Stimulated activated effector memory CD8-positive, alpha-beta T cell treated with anti-CD3 and anti-CD28 coated beads, Interleukin-12 subunit alpha, Interleukin-12 subunit beta, amount 100 ng/mL, for 72 hours (primary cell): ENCODE data around the gene BRICD5.

Experiments used
- ATAC-seq: fragments of 150-1000 bp; cut with Tn5 transposase; 2 replicates; pipeline ENCODE4 v1.10.0; 2021
- DNase-seq, 2 donors: peaks; one replicate each; pipeline ENCODE4 v3.0.0; 2021 to 2022; ENCODE audit warnings: low spot score in 2 of 2
- H3K27ac Mint-ChIP-seq: one replicate; pipeline ENCODE4 v1.8.0; 2022; ENCODE audit warnings: mild to moderate bottlenecking, mixed read lengths
- H3K36me3 Mint-ChIP-seq: one replicate; pipeline ENCODE4 v1.8.0; 2022; ENCODE audit warnings: mild to moderate bottlenecking, mixed read lengths
- H3K4me1 Mint-ChIP-seq: one replicate; pipeline ENCODE4 v1.8.0; 2022; ENCODE audit warnings: mixed read lengths
- H3K4me3 Mint-ChIP-seq: one replicate; pipeline ENCODE4 v1.8.0; 2022; ENCODE audit warnings: mild to moderate bottlenecking, mixed read lengths
- H3K9me3 Mint-ChIP-seq: one replicate; pipeline ENCODE4 v1.8.0; 2022; ENCODE audit warnings: mixed read lengths

BRICD5 gene

DNA sequence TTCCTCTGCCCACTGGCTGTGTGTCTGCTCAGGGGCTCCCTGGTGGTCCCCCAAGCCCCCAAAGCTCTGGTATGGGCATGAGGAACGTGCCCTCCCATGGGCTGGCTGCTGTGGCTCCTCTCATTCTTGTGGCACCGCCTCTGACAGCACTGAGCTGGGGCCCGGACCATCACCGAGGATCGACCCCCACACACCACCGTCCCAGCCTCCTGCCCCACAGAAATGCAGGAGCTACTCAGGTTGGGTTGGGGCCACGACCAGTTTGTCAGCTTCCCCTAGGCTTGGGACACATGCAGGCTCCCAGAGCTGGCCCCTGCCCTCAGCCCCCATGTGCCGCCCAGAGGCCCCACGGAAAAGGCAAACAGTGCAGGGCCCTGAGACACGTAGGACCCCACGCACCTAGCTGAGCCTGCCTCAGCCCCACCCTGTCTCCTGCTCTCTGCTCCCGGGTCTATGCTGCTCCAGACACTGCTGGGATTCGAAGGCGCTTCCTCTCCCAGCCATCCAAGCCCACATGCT, 11.0 kb downstream of the BRICD5 start:
- no peak overlapping the region for H3K4me3 Mint-ChIP-seq
- H3K36me3 Mint-ChIP-seq = peaks cover 6% of the 10 kb centered on the region
- H3K4me1 Mint-ChIP-seq = peaks cover 17% of the 10 kb centered on the region
- H3K27ac Mint-ChIP-seq = no peak overlapping the region
- DNase-seq (no peak), ATAC-seq (no peak)
- no peaks in the 10 kb centered on the region for H3K9me3 Mint-ChIP-seq

DNA sequence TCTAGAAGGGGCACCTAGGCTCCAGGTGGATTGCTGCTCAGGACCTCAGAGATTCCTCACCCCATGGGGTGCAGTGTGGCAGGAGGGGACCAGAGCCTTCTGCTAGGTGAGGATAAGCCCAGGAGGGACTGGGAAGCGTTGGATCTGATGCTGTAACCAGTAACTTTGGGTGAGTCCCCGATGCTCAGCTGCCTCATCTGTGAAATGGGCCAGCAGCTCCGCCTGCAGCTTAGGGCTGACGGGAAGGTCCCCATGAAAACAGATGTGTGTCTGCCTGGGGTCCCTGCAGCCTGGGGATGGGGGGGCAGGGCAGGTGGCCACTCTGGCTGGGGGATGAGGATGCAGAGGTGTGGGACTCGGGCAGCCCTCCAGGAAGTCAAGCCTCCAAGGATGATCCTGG, 11.6 kb downstream of the BRICD5 start:
- DNase-seq = no peak
- ATAC-seq = no peak

DNA sequence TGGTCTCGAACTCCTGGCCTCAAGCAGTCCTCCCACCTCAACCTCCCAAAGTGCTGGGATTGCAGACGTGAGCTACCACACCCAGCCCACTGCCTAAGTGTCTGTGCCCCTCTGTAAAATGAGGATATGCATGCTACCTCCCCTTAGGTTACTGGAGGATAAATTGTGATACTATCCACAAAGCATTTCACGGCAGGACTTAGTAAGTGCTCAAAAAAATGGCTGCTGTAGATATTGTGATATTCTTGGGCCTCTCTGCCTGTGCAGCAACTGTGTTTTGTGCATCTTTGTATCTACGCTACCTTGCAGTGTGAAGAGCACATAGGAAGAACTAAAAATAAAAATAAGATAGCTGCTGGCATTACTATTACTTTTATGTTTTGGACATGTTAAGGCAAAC, 12.4 kb downstream of the BRICD5 start:
- DNase-seq = no peak
- Mint-ChIP-seq H3K27ac (no peak overlapping the region), H3K4me1 (peaks cover 7% of the 10 kb centered on the region), H3K9me3 (no peaks in the 10 kb centered on the region), H3K36me3 (no peaks in the 10 kb centered on the region), H3K4me3 (peak overlapping the region; percentile 55)
- ATAC-seq = no peak

More for the DNA sequence above, 11.6 kb downstream of the BRICD5 start:
- Mint-ChIP-seq H3K36me3 (peaks cover under 1% of the 10 kb centered on the region), H3K4me1 (peaks cover 12% of the 10 kb centered on the region), H3K9me3 (no peaks in the 10 kb centered on the region), H3K4me3 (no peak overlapping the region), H3K27ac (no peak overlapping the region)

DNA sequence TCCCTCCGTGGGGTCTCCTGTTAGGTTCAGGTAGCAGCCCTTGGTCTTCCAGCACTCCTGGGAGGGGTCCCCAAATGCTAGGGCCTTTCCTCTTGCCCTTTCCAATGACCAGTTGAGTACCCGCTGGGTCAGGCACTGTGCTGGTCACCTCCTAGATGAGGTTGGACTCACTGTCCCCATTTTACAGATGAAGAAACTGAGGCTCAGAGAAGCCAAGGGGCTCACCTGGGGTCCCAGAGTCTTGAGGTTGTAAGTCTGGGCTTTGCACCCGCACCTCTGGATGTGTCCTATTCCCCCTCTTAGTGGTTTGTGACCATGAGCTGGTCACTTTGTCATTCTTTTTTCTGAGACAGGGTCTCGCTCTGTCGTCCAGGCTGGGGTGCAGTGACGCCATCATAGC, 12.9 kb downstream of the BRICD5 start:
- Mint-ChIP-seq H3K9me3 (no peaks in the 10 kb centered on the region), H3K4me3 (peak overlapping the region; percentile 55), H3K4me1 (peaks cover 6% of the 10 kb centered on the region), H3K36me3 (no peaks in the 10 kb centered on the region), H3K27ac (no peak overlapping the region)
- ATAC-seq (no peak), DNase-seq (no peak)

DNA sequence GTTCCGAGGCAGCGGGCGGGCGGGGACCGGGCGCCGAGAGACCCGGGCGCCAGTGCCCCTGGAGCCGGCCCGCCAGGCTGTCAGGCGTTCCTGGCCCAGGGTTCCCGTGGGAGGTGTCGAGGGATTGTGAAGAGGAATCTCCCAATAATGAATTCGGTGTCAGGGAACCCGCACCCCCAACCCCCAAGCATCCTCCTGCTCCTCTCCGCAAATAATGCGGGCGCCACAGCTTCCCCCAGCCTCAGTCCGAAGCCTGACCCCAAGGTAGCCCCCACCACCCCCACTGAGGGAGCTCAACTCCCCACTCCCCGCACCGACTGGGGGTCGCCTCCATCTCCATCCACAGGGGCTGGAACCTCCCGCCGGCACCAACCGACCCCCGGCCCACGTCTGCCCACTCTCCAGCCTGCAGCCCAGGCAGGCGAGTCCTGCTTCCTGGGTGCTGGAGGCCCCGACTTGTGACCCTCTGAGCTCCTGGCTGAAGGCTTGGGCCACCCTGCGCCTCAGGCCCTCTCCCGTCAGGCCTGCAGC, 13.6 kb downstream of the BRICD5 start:
- Mint-ChIP-seq H3K4me1 (peaks cover 6% of the 10 kb centered on the region), H3K9me3 (no peaks in the 10 kb centered on the region), H3K4me3 (peak overlapping the region; percentile 55), H3K27ac (no peak overlapping the region), H3K36me3 (no peaks in the 10 kb centered on the region)
- ATAC-seq = no peak
- DNase-seq = no peak

DNA sequence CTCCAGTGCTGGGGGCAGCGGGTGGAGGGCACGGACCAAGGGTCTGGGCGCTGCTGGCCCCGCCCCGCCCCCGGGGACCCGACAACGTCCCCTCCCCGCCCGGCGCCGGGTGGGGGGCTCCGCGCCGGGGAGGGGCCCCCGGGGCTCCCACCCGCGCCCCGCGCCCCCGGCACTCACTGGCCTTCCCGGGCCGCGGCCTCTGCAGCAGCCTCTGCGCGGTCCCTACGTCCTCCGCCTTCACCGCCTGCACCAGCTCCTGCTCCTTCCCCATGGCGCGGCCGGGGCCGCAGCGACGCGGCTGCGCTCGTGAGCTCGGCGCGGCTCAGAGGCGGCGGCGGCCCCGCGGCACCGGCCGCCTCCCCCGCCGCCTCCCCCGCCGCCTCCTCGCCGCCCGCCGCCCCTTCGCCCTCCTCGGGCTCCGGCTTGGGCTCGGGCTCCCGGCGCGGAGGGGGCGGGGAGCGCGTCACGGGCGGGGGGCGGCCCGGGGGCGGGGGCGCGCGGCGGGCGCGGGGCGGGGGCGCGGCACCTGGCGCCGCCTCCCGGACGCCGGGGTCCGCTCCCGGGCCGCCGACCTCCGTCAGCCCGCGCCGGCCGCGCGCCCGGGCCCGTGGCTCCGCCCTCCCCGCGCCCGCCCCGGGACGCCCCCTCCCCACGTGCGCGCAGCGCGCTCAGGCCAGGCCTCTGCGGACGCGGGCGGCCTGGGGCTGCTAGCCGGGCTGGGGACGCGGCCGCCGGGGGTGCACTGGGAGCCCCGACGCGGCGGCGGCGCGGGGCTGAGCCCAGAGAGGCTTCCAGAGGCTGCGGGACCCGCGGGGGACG, 14.3 kb downstream of the BRICD5 start, which contains the start of gene CASKIN1:
CASKIN1 (minus strand) TSS at position 444 of the 819 bp plus-strand sequence; CDS start at position 271, 173 bp downstream.
- DNase-seq = no peak
- Mint-ChIP-seq H3K4me1 (peaks cover 6% of the 10 kb centered on the region), H3K36me3 (no peaks in the 10 kb centered on the region)

DNA sequence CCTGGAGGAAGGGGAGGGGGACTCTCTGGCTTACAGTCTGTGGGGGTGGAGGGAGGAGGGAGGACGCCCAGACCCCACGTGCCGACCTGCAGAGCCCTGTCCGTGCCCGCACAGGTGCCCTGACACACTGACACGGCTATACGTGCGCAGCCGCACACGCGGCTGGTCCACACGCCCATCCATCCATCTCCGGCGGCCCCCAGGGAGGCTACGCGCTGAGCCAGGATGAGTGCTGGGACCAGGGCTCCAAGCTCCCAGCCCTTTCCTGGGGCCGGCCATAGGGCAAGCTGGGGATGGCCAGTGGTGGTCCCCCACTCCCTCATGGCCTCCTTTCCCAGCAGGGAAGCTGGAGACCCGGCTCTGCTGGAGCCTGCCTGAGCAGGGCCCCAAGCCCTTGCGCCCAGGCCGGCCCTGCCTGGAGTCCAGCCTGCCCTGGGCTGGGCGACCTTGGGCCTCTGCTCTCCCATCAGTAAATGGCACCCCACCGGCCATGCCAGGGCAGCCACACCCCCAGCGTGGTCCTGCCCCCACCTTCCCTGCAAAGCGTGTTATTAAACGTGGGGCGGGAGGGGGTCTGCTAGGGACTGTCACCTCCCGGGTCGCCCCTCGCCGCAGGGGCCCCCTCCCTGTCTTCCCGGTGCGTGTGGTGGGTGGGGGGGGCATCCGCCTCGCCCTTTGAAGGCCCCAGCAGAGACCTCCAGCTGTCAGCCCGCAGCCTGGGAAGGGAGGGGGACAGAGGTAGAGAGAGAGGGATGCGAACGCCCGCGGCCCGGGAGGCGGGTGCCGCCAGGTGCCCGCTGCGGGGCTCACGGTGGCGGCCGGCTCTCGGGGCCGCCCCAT, 15.1 kb downstream of the BRICD5 start:
- no peak for DNase-seq
- ATAC-seq = peak; percentile 23
- Mint-ChIP-seq H3K36me3 (no peaks in the 10 kb centered on the region), H3K27ac (no peak overlapping the region), H3K9me3 (no peaks in the 10 kb centered on the region), H3K4me3 (peak overlapping the region; percentile 44), H3K4me1 (peaks cover 6% of the 10 kb centered on the region)

More for the DNA sequence above, 14.3 kb downstream of the BRICD5 start, which contains the start of gene CASKIN1:
- H3K27ac Mint-ChIP-seq = no peak within 1 kb of the TSS
- H3K4me3 Mint-ChIP-seq = peak within 1 kb of the TSS; percentile 55
- ATAC-seq = peak; percentile 46
- H3K9me3 Mint-ChIP-seq = no peaks in the 10 kb centered on the region

DNA sequence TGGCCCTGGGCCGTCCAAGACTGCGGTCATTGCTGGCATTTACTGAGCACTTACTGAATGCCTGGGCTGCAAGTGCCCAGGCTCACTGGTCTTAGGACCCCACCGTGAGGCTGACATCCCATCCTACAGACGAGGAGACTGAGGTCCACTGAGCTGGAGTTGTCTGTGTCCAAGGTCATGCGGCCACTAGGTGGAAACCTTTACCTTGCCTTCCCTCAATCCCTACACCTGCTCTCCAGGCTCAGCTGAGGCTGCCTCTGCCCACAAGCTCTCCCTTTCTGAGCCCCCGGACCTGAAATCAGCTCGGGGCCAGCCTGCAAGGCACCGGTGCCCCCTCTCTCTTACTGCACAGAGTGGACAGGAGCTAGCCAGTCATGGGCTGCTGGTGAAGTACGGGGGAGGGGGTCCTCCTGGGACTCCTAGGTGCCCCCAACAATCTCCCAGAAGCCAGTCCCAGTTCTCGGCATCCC, 15.8 kb downstream of the BRICD5 start:
- H3K4me3 Mint-ChIP-seq = peak overlapping the region; percentile 44
- H3K4me1 Mint-ChIP-seq = peaks cover 6% of the 10 kb centered on the region
- H3K27ac Mint-ChIP-seq = no peak overlapping the region
- H3K9me3 Mint-ChIP-seq = no peaks in the 10 kb centered on the region
- ATAC-seq (peak; percentile 74), DNase-seq (peak in 1 of 2 donors; percentile 25)
- no peaks in the 10 kb centered on the region for H3K36me3 Mint-ChIP-seq

DNA sequence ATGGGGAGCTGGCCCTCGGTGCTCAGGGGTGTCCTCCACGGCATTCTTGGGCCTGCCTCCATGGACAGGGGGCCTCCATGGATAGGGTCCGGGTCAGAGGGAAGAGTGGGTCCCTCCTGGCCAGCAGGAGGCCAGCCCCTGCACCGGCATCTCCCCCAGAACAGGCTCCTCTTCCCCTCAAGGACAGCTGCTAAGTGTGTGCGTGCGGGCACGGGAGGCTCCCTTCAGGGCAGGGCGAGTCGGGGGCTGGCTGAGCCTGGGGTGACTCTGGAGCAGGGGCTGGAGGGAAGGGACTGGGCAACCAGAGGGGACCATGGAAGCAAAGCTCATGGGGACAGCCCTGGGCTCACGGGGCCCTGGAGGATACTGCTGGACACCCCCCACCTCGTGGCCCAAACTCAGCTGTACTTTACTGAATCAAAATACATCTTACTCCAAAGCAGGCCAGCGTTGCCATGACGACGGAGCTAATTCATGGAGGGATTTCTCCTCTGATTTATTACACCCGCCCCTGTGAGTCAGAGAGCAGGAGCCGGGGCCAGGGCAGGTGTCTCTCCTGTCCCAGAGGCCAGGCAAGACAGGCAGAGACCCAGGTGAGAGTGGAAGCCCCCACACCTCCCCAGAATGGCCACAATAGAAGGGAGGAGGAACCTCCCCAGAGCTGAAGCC, 16.4 kb downstream of the BRICD5 start:
- ATAC-seq (no peak), DNase-seq (no peak)
- H3K4me1 Mint-ChIP-seq = peaks cover 6% of the 10 kb centered on the region
- H3K36me3 Mint-ChIP-seq = no peaks in the 10 kb centered on the region
- no peak overlapping the region for H3K27ac Mint-ChIP-seq
- H3K9me3 Mint-ChIP-seq = no peaks in the 10 kb centered on the region
- peak overlapping the region; percentile 44 for H3K4me3 Mint-ChIP-seq

DNA sequence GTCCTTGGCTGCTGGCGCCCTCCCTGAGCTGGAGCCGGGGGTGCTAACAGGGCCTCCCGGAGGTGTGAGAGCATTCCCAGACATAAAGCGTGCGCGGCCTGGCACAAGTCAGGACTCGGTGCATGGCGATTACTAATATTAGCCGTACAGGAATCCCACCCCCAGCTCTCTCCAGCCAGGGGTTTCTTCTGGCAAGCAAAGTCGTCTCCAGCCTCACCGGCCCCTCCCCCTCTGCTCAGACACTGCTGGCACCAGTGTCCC, 19.3 kb downstream of the BRICD5 start:
- DNase-seq = no peak

DNA sequence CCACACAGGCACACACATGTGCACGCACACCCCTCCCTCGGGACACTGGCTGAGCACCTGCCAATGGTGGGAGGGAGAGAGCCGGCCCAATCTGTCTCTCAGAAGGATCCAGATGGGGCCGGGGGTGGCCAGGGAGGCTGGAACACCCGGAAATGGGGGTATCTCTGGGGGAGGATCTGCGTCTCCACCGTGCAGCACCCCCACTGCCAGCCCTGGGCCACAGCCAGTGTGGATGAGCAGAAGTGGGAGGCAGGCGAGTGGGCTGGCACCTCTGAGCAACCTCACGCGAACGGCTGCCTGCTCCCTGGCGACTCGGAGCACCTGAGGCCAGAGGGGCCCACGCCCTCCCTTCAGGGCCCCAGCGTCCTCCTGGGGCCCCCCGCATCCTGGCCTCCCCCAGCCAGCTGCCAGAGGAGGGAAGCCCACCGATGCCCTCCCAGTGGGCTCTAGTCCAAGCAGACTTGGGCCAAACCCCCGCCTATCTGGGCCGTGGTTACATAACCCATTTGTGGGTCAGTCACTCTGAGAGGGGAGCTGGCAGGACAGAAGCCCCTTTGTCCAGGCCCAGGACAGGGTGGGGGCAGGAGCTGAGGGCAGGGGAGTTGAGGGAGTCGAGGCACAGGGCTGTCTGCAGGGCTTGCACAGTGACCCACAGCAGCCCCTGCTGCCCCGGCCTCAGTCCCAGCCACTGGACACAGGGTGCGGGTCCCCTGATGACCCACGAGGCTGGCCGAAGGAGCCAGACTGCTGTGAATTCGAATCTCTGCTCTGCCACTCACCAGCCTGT, 19.8 kb downstream of the BRICD5 start:
- Mint-ChIP-seq H3K4me1 (peaks cover 6% of the 10 kb centered on the region), H3K9me3 (no peaks in the 10 kb centered on the region), H3K36me3 (no peaks in the 10 kb centered on the region), H3K27ac (peak overlapping the region; percentile 45), H3K4me3 (no peak overlapping the region)
- no peak for ATAC-seq
- DNase-seq = no peak

More for the DNA sequence above, 19.3 kb downstream of the BRICD5 start:
- no peak overlapping the region for H3K4me3 Mint-ChIP-seq
- no peak for ATAC-seq
- no peaks in the 10 kb centered on the region for H3K9me3 Mint-ChIP-seq
- H3K27ac Mint-ChIP-seq = no peak overlapping the region
- H3K36me3 Mint-ChIP-seq = no peaks in the 10 kb centered on the region
- peaks cover 6% of the 10 kb centered on the region for H3K4me1 Mint-ChIP-seq

DNA sequence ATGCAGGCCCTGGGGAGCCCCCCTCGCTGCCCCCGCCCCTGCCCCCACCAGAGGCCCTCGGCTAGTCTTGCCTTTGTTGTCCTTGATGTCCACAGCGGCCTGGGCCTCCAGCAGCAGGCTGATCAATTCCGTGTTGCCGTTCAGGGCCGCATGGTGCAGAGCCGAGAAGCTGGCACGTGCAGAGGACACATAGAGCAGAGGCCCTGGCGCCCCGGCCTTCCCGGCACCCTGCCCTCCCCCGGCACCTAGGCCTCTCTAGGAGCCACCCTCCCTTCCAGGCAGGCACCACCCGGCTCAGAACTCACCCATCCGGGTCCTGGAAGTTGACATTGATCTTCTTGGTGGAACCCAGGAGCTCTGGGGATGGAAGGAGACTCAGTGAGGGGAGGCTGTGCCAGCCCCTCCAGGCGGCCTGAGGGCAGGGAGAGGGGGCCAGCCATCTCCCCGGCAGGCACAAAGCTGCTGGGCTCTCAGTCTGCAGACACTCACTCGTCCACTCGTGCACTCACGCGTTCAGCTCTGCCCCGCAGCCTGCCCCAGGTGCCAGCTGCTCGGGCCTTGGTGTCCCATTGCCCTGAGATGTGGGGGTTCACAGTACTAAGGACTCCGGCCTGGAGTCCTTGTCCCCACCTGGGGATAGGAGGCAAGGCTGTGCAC, 20.5 kb downstream of the BRICD5 start:
- H3K4me3 Mint-ChIP-seq = no peak overlapping the region
- H3K4me1 Mint-ChIP-seq = peaks cover 5% of the 10 kb centered on the region
- DNase-seq (no peak), ATAC-seq (no peak)
- no peaks in the 10 kb centered on the region for H3K9me3 Mint-ChIP-seq
- peak overlapping the region; percentile 45 for H3K27ac Mint-ChIP-seq
- H3K36me3 Mint-ChIP-seq = no peaks in the 10 kb centered on the region

DNA sequence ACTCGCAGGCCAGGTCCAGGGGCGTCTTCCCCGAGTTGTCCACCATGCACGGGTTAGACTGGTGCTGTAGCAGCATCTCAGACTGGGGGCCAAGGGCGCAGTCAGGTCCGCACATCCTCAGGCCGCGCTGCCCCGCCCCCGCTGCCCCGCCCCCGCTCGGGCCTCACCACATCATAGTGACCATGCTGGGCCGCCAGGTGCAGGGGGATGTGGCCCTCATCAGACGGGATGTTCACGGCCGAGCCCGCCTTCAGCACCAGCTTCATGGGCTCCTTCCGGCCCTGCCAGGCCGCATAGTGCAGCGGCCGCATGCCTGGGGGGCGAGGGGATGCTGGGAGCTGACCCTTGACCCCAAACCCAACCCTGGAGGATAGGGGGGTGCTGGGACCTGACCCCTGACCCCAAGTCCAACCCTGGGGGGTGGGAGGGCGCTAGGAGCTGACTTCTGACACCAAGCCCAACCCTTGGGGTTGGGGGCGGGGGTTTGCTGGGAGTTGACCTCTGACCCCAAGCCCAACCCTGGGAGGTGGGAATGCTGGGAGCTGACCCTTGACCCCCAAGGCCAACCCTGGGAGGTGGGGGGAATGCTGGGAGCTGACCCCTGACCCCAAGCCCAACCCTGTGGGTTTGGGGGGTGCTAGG, 21.3 kb downstream of the BRICD5 start:
- ATAC-seq (no peak), DNase-seq (no peak)
- no peak overlapping the region for H3K4me3 Mint-ChIP-seq
- H3K27ac Mint-ChIP-seq = no peak overlapping the region
- H3K9me3 Mint-ChIP-seq = no peaks in the 10 kb centered on the region
- H3K4me1 Mint-ChIP-seq = no peaks in the 10 kb centered on the region
- H3K36me3 Mint-ChIP-seq = peaks cover 3% of the 10 kb centered on the region
